NT2/D1 (cell line): ENCODE measurements around the gene IFI27L1.

ENCODE experiments used
- DNase-seq: peaks from one replicate; pipeline ENCODE4 v3.0.0-alpha.2; 2011; ENCODE audit warnings: low read depth, low spot score
- H3K27me3 ChIP-seq: 2 replicates; pipeline ENCODE4 v1.6.0; 2011; ENCODE audit warnings: mild to moderate bottlenecking; ENCODE audit not compliant: insufficient read length, insufficient read depth
- H3K36me3 ChIP-seq: 2 replicates; pipeline ENCODE4 v1.6.1; 2011; ENCODE audit warnings: mild to moderate bottlenecking, low read length, mixed read lengths; ENCODE audit not compliant: insufficient read depth, insufficient read length
- H3K4me1 ChIP-seq: 2 replicates; pipeline ENCODE4 v1.5.1; 2011; ENCODE audit not compliant: insufficient read depth, insufficient read length
- H3K4me3 ChIP-seq: 2 replicates; pipeline ENCODE4 v1.5.1; 2011; ENCODE audit warnings: low read depth; ENCODE audit not compliant: insufficient read length
- H3K9ac ChIP-seq: 2 replicates; pipeline ENCODE4 v1.6.0; 2011; ENCODE audit warnings: low read depth; ENCODE audit not compliant: insufficient read length
- H3K9me3 ChIP-seq: 2 replicates; pipeline ENCODE4 v1.5.1; 2011; ENCODE audit warnings: mild to moderate bottlenecking, low read length; ENCODE audit not compliant: insufficient read depth
- SUZ12 ChIP-seq: IDR thresholded peaks from 2 replicates; pipeline ENCODE4 v1.6.1; 2011; ENCODE audit not compliant: insufficient read length, insufficient read depth; ENCODE audit errors: extremely low read depth
- YY1 ChIP-seq: IDR thresholded peaks from 2 replicates; pipeline ENCODE4 v1.6.1; 2011; ENCODE audit not compliant: insufficient read length, insufficient read depth
- ZNF274 ChIP-seq: IDR thresholded peaks from 2 replicates; pipeline ENCODE4 v1.6.1; 2011; ENCODE audit warnings: mild to moderate bottlenecking, low read depth, low read length

Gene IFI27L1

GRCh38 chr14:94038921-94039629 lies 42.0 kb upstream of the IFI27L1 start:
- Histone ChIP-seq H3K27me3 (no peaks in the 10 kb centered on the region), H3K9ac (peak overlapping the region; percentile 21), H3K4me1 (peaks cover 12% of the 10 kb centered on the region), H3K36me3 (peaks cover 14% of the 10 kb centered on the region), H3K9me3 (peaks cover 10% of the 10 kb centered on the region), H3K4me3 (no peak overlapping the region)
- no peak for DNase-seq
- TF ChIP-seq YY1 (no peak), ZNF274 (no peak), SUZ12 (no peak)

- no peak for DNase-seq
- Histone ChIP-seq H3K9ac (no peak overlapping the region), H3K9me3 (no peaks in the 10 kb centered on the region), H3K36me3 (peaks cover 25% of the 10 kb centered on the region), H3K27me3 (no peaks in the 10 kb centered on the region), H3K4me3 (no peak overlapping the region), H3K4me1 (peaks cover 12% of the 10 kb centered on the region)
- TF ChIP-seq YY1 (no peak), ZNF274 (no peak), SUZ12 (no peak)
These were observed 40.9 kb upstream of the IFI27L1 start for GRCh38 chr14:94040247-94040646.

- no peak overlapping the region for H3K9ac ChIP-seq
- no peak overlapping the region for H3K4me3 ChIP-seq
- no peak for TF ChIP-seq ZNF274
- TF ChIP-seq YY1 = no peak
- no peak for TF ChIP-seq SUZ12
- H3K9me3 ChIP-seq = no peaks in the 10 kb centered on the region
- H3K27me3 ChIP-seq = no peaks in the 10 kb centered on the region
- DNase-seq = no peak
- H3K4me1 ChIP-seq = peaks cover 12% of the 10 kb centered on the region
- peaks cover 30% of the 10 kb centered on the region for H3K36me3 ChIP-seq
These were observed 40.3 kb upstream of the IFI27L1 start for GRCh38 chr14:94040796-94041195.

- Histone ChIP-seq H3K4me1 (peaks cover 8% of the 10 kb centered on the region), H3K9me3 (no peaks in the 10 kb centered on the region), H3K36me3 (peaks cover 38% of the 10 kb centered on the region), H3K9ac (no peak overlapping the region), H3K4me3 (no peak overlapping the region), H3K27me3 (no peaks in the 10 kb centered on the region)
- no peak for DNase-seq
- no peak for TF ChIP-seq YY1
- TF ChIP-seq SUZ12 = no peak
- TF ChIP-seq ZNF274 = no peak
These were observed 39.4 kb upstream of the IFI27L1 start for GRCh38 chr14:94041551-94042346.

- no peak overlapping the region for H3K4me3 ChIP-seq
These were observed 38.5 kb upstream of the IFI27L1 start for GRCh38 chr14:94042433-94043091.

GRCh38 chr14:94043111-94043755 lies 37.9 kb upstream of the IFI27L1 start:
- H3K36me3 ChIP-seq = peaks cover 52% of the 10 kb centered on the region
- peaks cover 8% of the 10 kb centered on the region for H3K4me1 ChIP-seq
- no peak for DNase-seq
- H3K27me3 ChIP-seq = no peaks in the 10 kb centered on the region
- no peak overlapping the region for H3K4me3 ChIP-seq
- H3K9ac ChIP-seq = no peak overlapping the region
- no peak for TF ChIP-seq ZNF274
- TF ChIP-seq SUZ12 = no peak
- no peak for TF ChIP-seq YY1
- H3K9me3 ChIP-seq = no peaks in the 10 kb centered on the region

More at GRCh38 chr14:94042433-94043091, 38.5 kb upstream of the IFI27L1 start:
- Histone ChIP-seq H3K9me3 (no peaks in the 10 kb centered on the region), H3K27me3 (no peaks in the 10 kb centered on the region), H3K9ac (no peak overlapping the region), H3K4me1 (peaks cover 8% of the 10 kb centered on the region), H3K36me3 (peaks cover 46% of the 10 kb centered on the region)
- no peak for DNase-seq
- no peak for TF ChIP-seq ZNF274
- no peak for TF ChIP-seq SUZ12
- TF ChIP-seq YY1 = no peak
